T-helper 1 cell treated with Interleukin-12 subunit alpha and Interleukin-12 subunit beta and Interleukin-4 antibody, amounts not matched to agents 30 ng/mL and 1 ng/mL, for 36 hours (primary cell): ENCODE measurements around the gene DNAH2. TPM values are rescaled to one million over a fixed set of nuclear protein-coding genes. Genes with fewer than 3 reads are reported as not detected.

Source experiments
- intact Hi-C: fragments of 100-400 bp; cut with micrococcal nuclease; formaldehyde crosslinking; loops from one replicate; pipeline ENCODE4 v1.15.1; 2024
- total RNA-seq: library from RNA; stranded (reverse); gene quantifications from 2 replicates; pipeline ENCODE4 v1.2.3, GENCODE V29; 2022

The DNAH2 gene
- not detected in 2 replicates for total RNA-seq

- intact Hi-C loops = loop anchor here (5.0 kb wide), 1 partner anchor 85 kb away; the partner anchor contains the start of gene SHBG
Measured at GRCh38 chr17:7716901-7717755, at the start of gene DNAH2. TSS of gene DNAH2 (plus strand) at chr17:7717744. CDS start at chr17:7719735, 1,991 bp downstream.

GRCh38 chr17:7668482-7668881, 49.1 kb upstream of the DNAH2 start:
- intact Hi-C loops = no loop called here

- intact Hi-C loops = loop anchor here (1.0 to 10.0 kb wide), 2 partner anchors 41 to 148 kb away; no protein-coding TSS in a partner anchor
Measured at GRCh38 chr17:7673239-7673638, 44.3 kb upstream of the DNAH2 start.

GRCh38 chr17:7674934-7675333, 42.6 kb upstream of the DNAH2 start:
- intact Hi-C loops = loop anchor here (10.0 kb wide), 1 partner anchor 150 kb away; no protein-coding TSS in a partner anchor

- intact Hi-C loops = loop anchor here (10.0 kb wide), 1 partner anchor 152 kb away; no protein-coding TSS in a partner anchor
Measured at GRCh38 chr17:7676533-7676932, 41.0 kb upstream of the DNAH2 start.

- intact Hi-C loops = loop anchor here (10.0 kb wide), 1 partner anchor 153 kb away; no protein-coding TSS in a partner anchor
Measured at GRCh38 chr17:7677388-7678067, 40.0 kb upstream of the DNAH2 start.

- intact Hi-C loops = no loop called here
Measured at GRCh38 chr17:7684851-7685532, 32.6 kb upstream of the DNAH2 start.

- intact Hi-C loops = loop anchor here (1.0 to 2.0 kb wide), 5 partner anchors 35 to 201 kb away; partner anchors contain the start of genes ATP1B2, MPDU1 and POLR2A
Measured at GRCh38 chr17:7685533-7686221, 31.9 kb upstream of the DNAH2 start.

- intact Hi-C loops = loop anchor here (1.0 to 2.0 kb wide), 11 partner anchors 36 to 434 kb away; partner anchors contain the start of genes ATP1B2, EIF5A, ELP5 and MPDU1
Measured at GRCh38 chr17:7686222-7687071, 31.1 kb upstream of the DNAH2 start.

- intact Hi-C loops = loop anchor here (1.0 to 2.0 kb wide), 7 partner anchors 46 to 435 kb away; partner anchors contain the start of genes EIF5A, ELP5 and SENP3
Measured at GRCh38 chr17:7687072-7687907, 30.3 kb upstream of the DNAH2 start, which contains the start of gene TP53. TSS of gene TP53 (minus strand) at chr17:7687490. CDS start at chr17:7676594, 10,896 bp downstream.

- intact Hi-C loops = loop anchor here (1.0 to 2.0 kb wide), 8 partner anchors 47 to 436 kb away; partner anchors contain the start of genes EIF5A, ELP5, NAA38 and SENP3
Measured at GRCh38 chr17:7687908-7688807, 29.4 kb upstream of the DNAH2 start, which contains the start of gene WRAP53. TSS of gene WRAP53 (plus strand) at chr17:7688477. CDS start at chr17:7688649, 172 bp downstream.

- intact Hi-C loops = loop anchor here (1.0 kb wide), 1 partner anchor 168 kb away; the partner anchor contains the start of gene NAA38
Measured at GRCh38 chr17:7688808-7689316, 28.7 kb upstream of the DNAH2 start.

GRCh38 chr17:7695586-7695985, 22.0 kb upstream of the DNAH2 start:
- intact Hi-C loops = no loop called here

- intact Hi-C loops = no loop called here
Measured at GRCh38 chr17:7697828-7698588, 19.5 kb upstream of the DNAH2 start.

GRCh38 chr17:7700510-7700909, 17.0 kb upstream of the DNAH2 start:
- intact Hi-C loops = no loop called here

GRCh38 chr17:7701681-7702080, 15.9 kb upstream of the DNAH2 start:
- intact Hi-C loops = no loop called here
